GM12878 (cell line): ENCODE measurements around the gene TBC1D12. TPM values are rescaled to one million over a fixed set of nuclear protein-coding genes. Genes with fewer than 3 reads are reported as not detected.

Source experiments
- ATAC-seq: fragments of 200-7000 bp; cut with Tn5 transposase; 3 replicates; pipeline ENCODE4 v1.9.1; 2020; ENCODE audit warnings: mild to moderate bottlenecking, moderate library complexity
- BruUV-seq: library from RNA; stranded (reverse); fragments of 400-500 nt; replicated peaks from 2 replicates; lab custom pipeline; 2021; lab: Mats Ljungman, UMichigan
- CTCF ChIA-PET: fragments of 300-600 bp; sonication (Branson Sonifier 250); formaldehyde crosslinking; extraction: SDS; loops from one replicate; lab custom pipeline; 2021; ENCODE audit warnings: inconsistent platforms; lab: Yijun Ruan, JAX
- POLR2A ChIA-PET: fragments of 350-600 bp; formaldehyde crosslinking; extraction: SDS; loops from one replicate; lab custom pipeline; 2021; ENCODE audit warnings: inconsistent platforms; lab: Charles Lee
- RAD21 ChIA-PET: fragments of 300-600 bp; sonication (Branson Sonifier 250); formaldehyde crosslinking; loops from one replicate; lab custom pipeline; 2023; ENCODE audit warnings: antibody characterized with exemption; ENCODE audit not compliant: unreplicated experiment; lab: Charles Lee
- SMC1A ChIA-PET: fragments of 300-600 bp; sonication (Branson Sonifier 250); formaldehyde crosslinking; loops from one replicate; lab custom pipeline; 2023; ENCODE audit not compliant: unreplicated experiment, uncharacterized antibody; lab: Charles Lee
- DNase-seq: peaks from one replicate; pipeline ENCODE4 v3.0.0-alpha.2; 2011; ENCODE audit warnings: low read depth, low spot score
- FAIRE-seq: peaks from 3 replicates; lab custom pipeline; 2011; peaks lifted over from hg19 to GRCh38; lab: Jason Lieb, UNC
- H2AFZ ChIP-seq: 2 replicates; pipeline ENCODE4 v1.6.0; 2011; ENCODE audit warnings: low read depth, low read length, control low read depth; ENCODE audit not compliant: control insufficient read depth
- H3K27ac ChIP-seq: 2 replicates; pipeline ENCODE4 v1.5.1; 2011; ENCODE audit warnings: control low read depth; ENCODE audit not compliant: control insufficient read depth, insufficient read depth
- H3K27me3 ChIP-seq, 2 experiments: replicated peaks in 1 of 2; 2 replicates each; pipeline versions ENCODE4 v1.6.0 to v1.6.1; 2011; ENCODE audit warnings: low read length in 1 of 2; ENCODE audit not compliant: control insufficient read depth in 2 of 2, insufficient read depth in 2 of 2
- H3K36me3 ChIP-seq, 2 experiments: 2 replicates each; pipeline ENCODE4 v1.5.1; 2011; ENCODE audit warnings: low read length in 1 of 2; ENCODE audit not compliant: control insufficient read depth in 2 of 2, insufficient read depth in 2 of 2
- H3K4me1 ChIP-seq: 2 replicates; pipeline ENCODE4 v1.6.1; 2011; ENCODE audit warnings: mild to moderate bottlenecking, low read length, moderate library complexity, mixed read lengths; ENCODE audit not compliant: control insufficient read depth, insufficient read depth
- H3K4me2 ChIP-seq: 2 replicates; pipeline ENCODE4 v1.6.0; 2011; ENCODE audit warnings: control low read depth; ENCODE audit not compliant: control insufficient read depth, insufficient read depth
- H3K4me3 ChIP-seq: fragments of 200-600 bp; sonication (generic); 2 replicates; pipeline ENCODE4 v1.5.1; 2016
- H3K79me2 ChIP-seq: 2 replicates; pipeline ENCODE4 v1.6.0; 2011; ENCODE audit warnings: low read length; ENCODE audit not compliant: control insufficient read depth, insufficient read depth
- H3K9ac ChIP-seq: 2 replicates; pipeline ENCODE4 v1.8.0; 2011; ENCODE audit warnings: low read length, control low read depth, mixed read lengths; ENCODE audit not compliant: control insufficient read depth, insufficient read depth
- H3K9me3 ChIP-seq: replicated peaks from 3 replicates; pipeline ENCODE4 v1.5.1; 2011; ENCODE audit warnings: mild to moderate bottlenecking, low read length; ENCODE audit not compliant: control insufficient read depth, insufficient read depth
- H4K20me1 ChIP-seq: 2 replicates; pipeline ENCODE4 v1.6.0; 2011; ENCODE audit not compliant: control insufficient read depth, insufficient read depth
- CHD2 ChIP-seq: IDR thresholded peaks from 2 replicates; pipeline ENCODE4 v1.6.1; 2011; ENCODE audit warnings: low read depth, low read length, improper control_type of control experiment, borderline replicate concordance
- GATAD2B ChIP-seq: fragments of 450-650 bp; conservative IDR thresholded peaks from 2 replicates; pipeline ENCODE4 v1.6.1; 2017; ENCODE audit warnings: low read depth, mild to moderate bottlenecking, moderate library complexity
- MYB ChIP-seq: fragments of 150-350 bp; IDR thresholded peaks from 2 replicates; pipeline ENCODE4 v1.6.1; 2014; ENCODE audit warnings: mild to moderate bottlenecking, low read depth, low read length, borderline replicate concordance
- PML ChIP-seq: IDR thresholded peaks from 2 replicates; pipeline ENCODE4 v1.6.1; 2012; ENCODE audit warnings: low read length, inconsistent platforms
- SMAD5 ChIP-seq: IDR thresholded peaks from 2 replicates; pipeline ENCODE4 v1.6.1; 2016; ENCODE audit warnings: antibody characterized with exemption, low read depth
- ZBTB11 ChIP-seq: fragments of 450-650 bp; formaldehyde crosslinking; IDR thresholded peaks from 2 replicates; pipeline ENCODE4 v1.5.0; 2022; ENCODE audit warnings: mild to moderate bottlenecking, missing genetic modification characterization
- ZNF384 ChIP-seq: IDR thresholded peaks from 2 replicates; pipeline ENCODE4 v1.6.1; 2012; ENCODE audit warnings: low read depth, mild to moderate bottlenecking, low read length, improper control_type of control experiment, borderline replicate concordance
- WGBS: methylation state at CpG from one replicate; pipeline ENCODE4 v1.1.6; 2016; ENCODE audit warnings: low lambda C conversion rate; ENCODE audit not compliant: insufficient replicate concordance, insufficient coverage; ENCODE audit errors: missing lambda C conversion rate; 5-methylcytosine and 5-hydroxymethylcytosine counted together
- in situ Hi-C: fragments of 300-500 bp; cut with MboI; formaldehyde crosslinking; loops from 9 replicates; pipeline ENCODE4 v1.14.3; 2018; ENCODE audit warnings: mixed read lengths
- intact Hi-C: fragments of 100-400 bp; cut with micrococcal nuclease; formaldehyde crosslinking; loops from one replicate; pipeline ENCODE4 v1.14.2; 2022; ENCODE audit not compliant: unreplicated experiment
- polyA plus RNA-seq, 11 experiments: library from polyadenylated mRNA; depleted of rRNA in 4 of 11; unstranded in 6 of 11; stranded (reverse) in 5 of 11; fragments of >200 nt; fragmentation: Nextera tagmentation in 4 of 11; fragmentation: Illumina TruSeq in 1 of 11; extraction: Ambion mirVana in 4 of 11; extraction: Trizol in 1 of 11; gene quantifications; 1 replicate in 1 of 11; 2 replicates in 10 of 11; pipeline versions ENCODE4 v1.2.1 to v1.2.3, GENCODE V29; 2011 to 2016; ENCODE audit warnings: inconsistent platforms in 2 of 11, missing spikeins in 2 of 11, low read depth in 1 of 11
- total RNA-seq, 4 experiments: library from RNA; depleted of rRNA in 3 of 4; stranded (reverse); fragments of >200 nt in 3 of 4; fragmentation: Illumina TruSeq in 1 of 4; extraction: Trizol in 1 of 4; gene quantifications; 2 replicates each; pipeline versions ENCODE4 v1.2.1 to v1.2.3, GENCODE V29; 2013 to 2021

TBC1D12 gene
- total and polyA plus RNA-seq, 10 of the 15 experiments (the other 5 are each of a cell fraction or from before 2014, with no cell fraction given): 2.6 to 7.5 (median 3.8) TPM

- Histone ChIP-seq H3K36me3 (no peaks in the 10 kb centered on the region), H3K79me2 (no peaks in the 10 kb centered on the region), H3K4me2 (no peak overlapping the region), H3K9me3 (no peaks in the 10 kb centered on the region), H2AFZ (no peak overlapping the region), H3K27me3 (peaks cover 0 to 2% of the 10 kb centered on the region in 2 experiments; a peak in 2 of 4 replicates), H4K20me1 (no peaks in the 10 kb centered on the region), H3K4me1 (no peaks in the 10 kb centered on the region), H3K9ac (no peak overlapping the region), H3K4me3 (no peak overlapping the region), H3K27ac (no peak overlapping the region)
- FAIRE-seq: no peak
- SMC1A ChIA-PET: interaction anchor here (0.9 to 1.0 kb wide), 3 partner anchors 29 to 74 kb away, joined by 4 read pairs; no protein-coding TSS in a partner anchor
- no TSS peak for BruUV-seq
- 25% methylated on average over 2 of the region's 2 CpGs for WGBS
- intact Hi-C loops: no loop called here
- POLR2A ChIA-PET: interaction anchor here (0.6 kb wide), 1 partner anchor 19 kb away, joined by 4 read pairs; no protein-coding TSS in a partner anchor
- CTCF ChIA-PET: interaction anchor here (1.5 to 2.2 kb wide), 2 partner anchors 8 to 74 kb away, joined by 3 to 8 read pairs; no protein-coding TSS in a partner anchor
- in situ Hi-C loops: no loop called here
- DNase-seq: no peak
- RAD21 ChIA-PET: interaction anchor here (1.1 kb wide), 1 partner anchor 74 kb away, joined by 4 read pairs; no protein-coding TSS in a partner anchor
- TF ChIP-seq ZBTB11 (CRISPR knock-in tag) (no peak), GATAD2B (no peak), PML (no peak), MYB (no peak), ZNF384 (no peak), SMAD5 (no peak), CHD2 (no peak)
- ATAC-seq: no peak
These were observed 31.8 kb upstream of the TBC1D12 start for GRCh38 chr10:94370501-94370900.
